Stimulated activated naive CD4-positive, alpha-beta T cell treated with Interleukin-2 at 50 U/mL for 16 hours (primary cell): ENCODE data around the gene MB21D2.

Experiments
- DNase-seq: peaks from one replicate; lab custom pipeline; 2025; lab: John Stamatoyannopoulos, UW

MB21D2 gene

GRCh38 chr3:192833177-192833890 is 84.3 kb downstream of the MB21D2 start:
- DNase-seq: no peak

GRCh38 chr3:192831801-192832347 is 85.8 kb downstream of the MB21D2 start:
- no peak for DNase-seq

GRCh38 chr3:192831111-192831644 is 86.5 kb downstream of the MB21D2 start:
- DNase-seq: peak; percentile 29

- DNase-seq: no peak
These were observed 87.2 kb downstream of the MB21D2 start for GRCh38 chr3:192830291-192831110.

GRCh38 chr3:192827863-192828594 is 89.6 kb downstream of the MB21D2 start:
- DNase-seq: no peak

- DNase-seq: no peak
These were observed 90.4 kb downstream of the MB21D2 start for GRCh38 chr3:192827208-192827607.

- no peak for DNase-seq
These were observed 91.2 kb downstream of the MB21D2 start for GRCh38 chr3:192826214-192827006.

GRCh38 chr3:192825657-192826200 is 91.9 kb downstream of the MB21D2 start:
- no peak for DNase-seq

GRCh38 chr3:192825216-192825615 is 92.4 kb downstream of the MB21D2 start:
- no peak for DNase-seq

GRCh38 chr3:192824313-192824712 is 93.3 kb downstream of the MB21D2 start:
- DNase-seq: no peak

- no peak for DNase-seq
These were observed 96.5 kb downstream of the MB21D2 start for GRCh38 chr3:192821161-192821560.

GRCh38 chr3:192820161-192820560 is 97.5 kb downstream of the MB21D2 start:
- DNase-seq: no peak

- DNase-seq: peak; percentile 54
These were observed 98.6 kb downstream of the MB21D2 start for GRCh38 chr3:192819001-192819569.

GRCh38 chr3:192818126-192818525 is 99.5 kb downstream of the MB21D2 start:
- DNase-seq: no peak

- DNase-seq: no peak
These were observed 100.2 kb downstream of the MB21D2 start for GRCh38 chr3:192817506-192817905.

GRCh38 chr3:192817053-192817452 is 100.6 kb downstream of the MB21D2 start:
- no peak for DNase-seq

- DNase-seq: no peak
These were observed 101.3 kb downstream of the MB21D2 start for GRCh38 chr3:192816351-192816750.

GRCh38 chr3:192812743-192813383 is 104.8 kb downstream of the MB21D2 start:
- DNase-seq: no peak

GRCh38 chr3:192805711-192806110 is 111.9 kb downstream of the MB21D2 start:
- no peak for DNase-seq

GRCh38 chr3:192804502-192804901 is 113.2 kb downstream of the MB21D2 start:
- DNase-seq: no peak
